ENCODE data around the gene HCFC1.
"Not testable (repeated sequence)": the region's sequence is repeated elsewhere in the genome, so short reads cannot be mapped to it uniquely, and the experiment has no call there.

HCFC1 gene

GRCh38 chrX:154006947-154007346 lies 35.3 kb upstream of the HCFC1 start:
- DNase-seq, result no peak

- DNase-seq, result no peak
Observed at GRCh38 chrX:154004315-154004714, 32.7 kb upstream of the HCFC1 start.

- no peak for DNase-seq
Observed at GRCh38 chrX:154002215-154002719, 30.6 kb upstream of the HCFC1 start.

- DNase-seq, result no peak
Observed at GRCh38 chrX:154000051-154000450, 28.4 kb upstream of the HCFC1 start.

GRCh38 chrX:153999359-154000037 lies 27.9 kb upstream of the HCFC1 start:
- no peak for DNase-seq

GRCh38 chrX:153995504-153995903 lies 23.9 kb upstream of the HCFC1 start:
- no peak for DNase-seq

- not testable (repeated sequence) for DNase-seq
Observed at GRCh38 chrX:153994398-153994797, 22.8 kb upstream of the HCFC1 start.

GRCh38 chrX:153993978-153994377 lies 22.4 kb upstream of the HCFC1 start:
- DNase-seq, result no peak

GRCh38 chrX:153993079-153993478 lies 21.5 kb upstream of the HCFC1 start:
- no peak for DNase-seq

- DNase-seq, result no peak
Observed at GRCh38 chrX:153992180-153992579, 20.6 kb upstream of the HCFC1 start.

- no peak for DNase-seq
Observed at GRCh38 chrX:153991013-153991580, 19.5 kb upstream of the HCFC1 start.

- DNase-seq, result no peak
Observed at GRCh38 chrX:153989973-153990655, 18.5 kb upstream of the HCFC1 start.

GRCh38 chrX:153988493-153988892 lies 16.9 kb upstream of the HCFC1 start:
- DNase-seq, result no peak

GRCh38 chrX:153984351-153985178 lies 12.9 kb upstream of the HCFC1 start:
- DNase-seq, result no peak

- no peak for DNase-seq
Observed at GRCh38 chrX:153983321-153983801, 11.7 kb upstream of the HCFC1 start.

GRCh38 chrX:153981771-153982533 lies 10.3 kb upstream of the HCFC1 start:
- DNase-seq, result no peak

- no peak for DNase-seq
Observed at GRCh38 chrX:153981231-153981630, 9.6 kb upstream of the HCFC1 start.

GRCh38 chrX:153980394-153980793 lies 8.8 kb upstream of the HCFC1 start:
- DNase-seq, result not testable (repeated sequence)

GRCh38 chrX:153974726-153975286 lies 3.2 kb upstream of the HCFC1 start:
- no peak for DNase-seq

GRCh38 chrX:153974003-153974725 lies 2.5 kb upstream of the HCFC1 start:
- no peak for DNase-seq

Measured in T1000 (cell line).